DND-41 (cell line): ENCODE results near the gene SLC48A1.

Source experiments
- CTCF ChIP-seq: IDR thresholded peaks from 2 replicates; pipeline ENCODE4 v1.5.1; 2012; ENCODE audit warnings: borderline replicate concordance, low read length, moderate library complexity, mild to moderate bottlenecking; ENCODE audit not compliant: poor library complexity, severe bottlenecking; ENCODE audit errors: extremely low read depth
- EZH2 ChIP-seq: IDR thresholded peaks from 3 replicates; pipeline ENCODE4 v1.6.1; 2012; ENCODE audit warnings: borderline replicate concordance, low read depth, mild to moderate bottlenecking, moderate library complexity, low read length, inconsistent platforms; ENCODE audit not compliant: severe bottlenecking

- TF ChIP-seq CTCF: peak; percentile 60
- TF ChIP-seq EZH2: no peak
Measured at GRCh38 chr12:47744005-47744651, 28.9 kb upstream of the SLC48A1 start.
